ENCODE results near the gene CYP2C18. TPM values are rescaled to one million over a fixed set of nuclear protein-coding genes. Genes with fewer than 3 reads are reported as not detected.

CYP2C18 gene
- total and polyA plus RNA-seq, 2 of the 13 experiments (the other 11 are each of a cell fraction or from before 2014, with no cell fraction given) = 0.07 TPM; not detected in 1

DNA sequence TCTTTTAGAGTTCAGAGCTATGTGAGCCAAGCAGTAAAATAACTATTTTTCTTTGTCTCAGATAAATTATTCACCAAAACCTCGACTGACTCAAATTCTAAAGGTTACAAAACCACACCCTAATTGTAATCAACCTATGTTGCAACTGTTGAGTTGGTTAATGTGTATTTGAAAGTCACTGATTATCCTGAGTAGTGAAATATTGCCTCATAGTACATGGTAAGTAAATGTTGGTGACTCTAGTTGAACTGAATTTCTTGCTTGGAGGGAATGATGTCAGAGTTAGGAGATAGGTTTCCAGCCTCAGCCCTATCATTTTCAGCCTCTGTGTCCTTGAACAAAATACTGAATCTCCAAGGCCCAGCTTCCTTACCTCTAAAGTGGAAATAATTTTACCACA is 3.0 kb upstream of the CYP2C18 start (continued):
- TF ChIP-seq, protein P1, sequence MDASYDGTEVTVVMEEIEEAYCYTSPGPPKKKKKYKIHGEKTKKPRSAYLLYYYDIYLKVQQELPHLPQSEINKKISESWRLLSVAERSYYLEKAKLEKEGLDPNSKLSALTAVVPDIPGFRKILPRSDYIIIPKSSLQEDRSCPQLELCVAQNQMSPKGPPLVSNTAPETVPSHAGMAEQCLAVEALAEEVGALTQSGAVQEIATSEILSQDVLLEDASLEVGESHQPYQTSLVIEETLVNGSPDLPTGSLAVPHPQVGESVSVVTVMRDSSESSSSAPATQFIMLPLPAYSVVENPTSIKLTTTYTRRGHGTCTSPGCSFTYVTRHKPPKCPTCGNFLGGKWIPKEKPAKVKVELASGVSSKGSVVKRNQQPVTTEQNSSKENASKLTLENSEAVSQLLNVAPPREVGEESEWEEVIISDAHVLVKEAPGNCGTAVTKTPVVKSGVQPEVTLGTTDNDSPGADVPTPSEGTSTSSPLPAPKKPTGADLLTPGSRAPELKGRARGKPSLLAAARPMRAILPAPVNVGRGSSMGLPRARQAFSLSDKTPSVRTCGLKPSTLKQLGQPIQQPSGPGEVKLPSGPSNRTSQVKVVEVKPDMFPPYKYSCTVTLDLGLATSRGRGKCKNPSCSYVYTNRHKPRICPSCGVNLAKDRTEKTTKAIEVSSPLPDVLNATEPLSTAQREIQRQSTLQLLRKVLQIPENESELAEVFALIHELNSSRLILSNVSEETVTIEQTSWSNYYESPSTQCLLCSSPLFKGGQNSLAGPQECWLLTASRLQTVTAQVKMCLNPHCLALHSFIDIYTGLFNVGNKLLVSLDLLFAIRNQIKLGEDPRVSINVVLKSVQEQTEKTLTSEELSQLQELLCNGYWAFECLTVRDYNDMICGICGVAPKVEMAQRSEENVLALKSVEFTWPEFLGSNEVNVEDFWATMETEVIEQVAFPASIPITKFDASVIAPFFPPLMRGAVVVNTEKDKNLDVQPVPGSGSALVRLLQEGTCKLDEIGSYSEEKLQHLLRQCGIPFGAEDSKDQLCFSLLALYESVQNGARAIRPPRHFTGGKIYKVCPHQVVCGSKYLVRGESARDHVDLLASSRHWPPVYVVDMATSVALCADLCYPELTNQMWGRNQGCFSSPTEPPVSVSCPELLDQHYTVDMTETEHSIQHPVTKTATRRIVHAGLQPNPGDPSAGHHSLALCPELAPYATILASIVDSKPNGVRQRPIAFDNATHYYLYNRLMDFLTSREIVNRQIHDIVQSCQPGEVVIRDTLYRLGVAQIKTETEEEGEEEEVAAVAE (CRISPR knock-in tag; IDR thresholded peaks at IDR 0.05; ENCODE audit: borderline replicate concordance) = 0 out of 2 replicates have a peak, but pooled peaks have one; percentile 29
- TF ChIP-seq ETV5 (CRISPR knock-in tag; IDR thresholded peaks at IDR 0.05; ENCODE audit: borderline replicate concordance) = no peak
- no peak for TF ChIP-seq GABPA (IDR thresholded peaks at IDR 0.05; ENCODE audit: low read depth, low read length)
- TF ChIP-seq GABPA (CRISPR knock-in tag; IDR thresholded peaks at IDR 0.05; ENCODE audit: low read depth) = 0 out of 2 replicates have a peak, but pooled peaks have one; percentile 8
- TF ChIP-seq, protein P2, sequence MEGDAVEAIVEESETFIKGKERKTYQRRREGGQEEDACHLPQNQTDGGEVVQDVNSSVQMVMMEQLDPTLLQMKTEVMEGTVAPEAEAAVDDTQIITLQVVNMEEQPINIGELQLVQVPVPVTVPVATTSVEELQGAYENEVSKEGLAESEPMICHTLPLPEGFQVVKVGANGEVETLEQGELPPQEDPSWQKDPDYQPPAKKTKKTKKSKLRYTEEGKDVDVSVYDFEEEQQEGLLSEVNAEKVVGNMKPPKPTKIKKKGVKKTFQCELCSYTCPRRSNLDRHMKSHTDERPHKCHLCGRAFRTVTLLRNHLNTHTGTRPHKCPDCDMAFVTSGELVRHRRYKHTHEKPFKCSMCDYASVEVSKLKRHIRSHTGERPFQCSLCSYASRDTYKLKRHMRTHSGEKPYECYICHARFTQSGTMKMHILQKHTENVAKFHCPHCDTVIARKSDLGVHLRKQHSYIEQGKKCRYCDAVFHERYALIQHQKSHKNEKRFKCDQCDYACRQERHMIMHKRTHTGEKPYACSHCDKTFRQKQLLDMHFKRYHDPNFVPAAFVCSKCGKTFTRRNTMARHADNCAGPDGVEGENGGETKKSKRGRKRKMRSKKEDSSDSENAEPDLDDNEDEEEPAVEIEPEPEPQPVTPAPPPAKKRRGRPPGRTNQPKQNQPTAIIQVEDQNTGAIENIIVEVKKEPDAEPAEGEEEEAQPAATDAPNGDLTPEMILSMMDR (CRISPR knock-in tag; IDR thresholded peaks at IDR 0.05) = no peak
- TF ChIP-seq ZNF644 (CRISPR knock-in tag; IDR thresholded peaks at IDR 0.05; ENCODE audit: low read depth) = peak; percentile 54; the same call in 1 of the 2 replicates
- TF ChIP-seq, protein P3, sequence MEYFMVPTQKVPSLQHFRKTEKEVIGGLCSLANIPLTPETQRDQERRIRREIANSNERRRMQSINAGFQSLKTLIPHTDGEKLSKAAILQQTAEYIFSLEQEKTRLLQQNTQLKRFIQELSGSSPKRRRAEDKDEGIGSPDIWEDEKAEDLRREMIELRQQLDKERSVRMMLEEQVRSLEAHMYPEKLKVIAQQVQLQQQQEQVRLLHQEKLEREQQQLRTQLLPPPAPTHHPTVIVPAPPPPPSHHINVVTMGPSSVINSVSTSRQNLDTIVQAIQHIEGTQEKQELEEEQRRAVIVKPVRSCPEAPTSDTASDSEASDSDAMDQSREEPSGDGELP (IDR thresholded peaks at IDR 0.05; ENCODE audit: borderline replicate concordance, low read depth) = no peak
- TF ChIP-seq, protein P4, sequence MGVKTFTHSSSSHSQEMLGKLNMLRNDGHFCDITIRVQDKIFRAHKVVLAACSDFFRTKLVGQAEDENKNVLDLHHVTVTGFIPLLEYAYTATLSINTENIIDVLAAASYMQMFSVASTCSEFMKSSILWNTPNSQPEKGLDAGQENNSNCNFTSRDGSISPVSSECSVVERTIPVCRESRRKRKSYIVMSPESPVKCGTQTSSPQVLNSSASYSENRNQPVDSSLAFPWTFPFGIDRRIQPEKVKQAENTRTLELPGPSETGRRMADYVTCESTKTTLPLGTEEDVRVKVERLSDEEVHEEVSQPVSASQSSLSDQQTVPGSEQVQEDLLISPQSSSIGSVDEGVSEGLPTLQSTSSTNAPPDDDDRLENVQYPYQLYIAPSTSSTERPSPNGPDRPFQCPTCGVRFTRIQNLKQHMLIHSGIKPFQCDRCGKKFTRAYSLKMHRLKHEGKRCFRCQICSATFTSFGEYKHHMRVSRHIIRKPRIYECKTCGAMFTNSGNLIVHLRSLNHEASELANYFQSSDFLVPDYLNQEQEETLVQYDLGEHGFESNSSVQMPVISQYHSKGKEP (CRISPR knock-in tag; IDR thresholded peaks at IDR 0.05) = no peak
- TF ChIP-seq SAP130 (CRISPR knock-in tag; IDR thresholded peaks at IDR 0.05; ENCODE audit: low read depth) = peak; percentile 46
- TF ChIP-seq HOXA9 (CRISPR knock-in tag; IDR thresholded peaks at IDR 0.05; ENCODE audit: borderline replicate concordance) = no peak
- no peak for TF ChIP-seq ZNF33B (CRISPR knock-in tag; IDR thresholded peaks at IDR 0.05)
- TF ChIP-seq RNF2 (conservative IDR thresholded peaks at IDR 0.05; ENCODE audit: low read depth) = no peak
- TF ChIP-seq KDM5B (CRISPR knock-in tag; IDR thresholded peaks at IDR 0.05; ENCODE audit: borderline replicate concordance) = no peak
- TF ChIP-seq GTF2F1 (IDR thresholded peaks at IDR 0.05; ENCODE audit: low read length) = no peak
- peak; percentile 74; the same call in 1 of the 2 replicates for TF ChIP-seq HMG20A (CRISPR knock-in tag; IDR thresholded peaks at IDR 0.05; ENCODE audit: borderline replicate concordance)
- TF ChIP-seq ZMYM4 (CRISPR knock-in tag; IDR thresholded peaks at IDR 0.05) = 0 out of 2 replicates have a peak, but pooled peaks have one; percentile 31
- TF ChIP-seq XBP1 (CRISPR knock-in tag; IDR thresholded peaks at IDR 0.05) = no peak
- no peak for TF ChIP-seq NONO (IDR thresholded peaks at IDR 0.05)
- 0 out of 2 replicates have a peak, but pooled peaks have one; percentile 37 for TF ChIP-seq NONO (CRISPR knock-in tag; conservative IDR thresholded peaks at IDR 0.05)
- TF ChIP-seq CREM (IDR thresholded peaks at IDR 0.05) = peak; percentile 60
- TF ChIP-seq CREM (CRISPR knock-in tag; IDR thresholded peaks at IDR 0.05) = no peak
- TF ChIP-seq ARNTL (CRISPR knock-in tag; IDR thresholded peaks at IDR 0.05) = no peak
- TF ChIP-seq POGZ (CRISPR knock-in tag; IDR thresholded peaks at IDR 0.05) = peak; percentile 62; the same call in 1 of the 2 replicates
- TF ChIP-seq ZNF792 (CRISPR knock-in tag; IDR thresholded peaks at IDR 0.05) = 0 out of 2 replicates have a peak, but pooled peaks have one; percentile 21
